ENCODE results near the gene SEC22A. TPM values are rescaled to one million over a fixed set of nuclear protein-coding genes. Genes with fewer than 3 reads are reported as not detected.
A peak's percentile ranks its signal among the peaks of the same experiment; 100 is the strongest.

Gene SEC22A
- total RNA-seq, 1 donor from 2014 or later = 26.9 TPM

DNA sequence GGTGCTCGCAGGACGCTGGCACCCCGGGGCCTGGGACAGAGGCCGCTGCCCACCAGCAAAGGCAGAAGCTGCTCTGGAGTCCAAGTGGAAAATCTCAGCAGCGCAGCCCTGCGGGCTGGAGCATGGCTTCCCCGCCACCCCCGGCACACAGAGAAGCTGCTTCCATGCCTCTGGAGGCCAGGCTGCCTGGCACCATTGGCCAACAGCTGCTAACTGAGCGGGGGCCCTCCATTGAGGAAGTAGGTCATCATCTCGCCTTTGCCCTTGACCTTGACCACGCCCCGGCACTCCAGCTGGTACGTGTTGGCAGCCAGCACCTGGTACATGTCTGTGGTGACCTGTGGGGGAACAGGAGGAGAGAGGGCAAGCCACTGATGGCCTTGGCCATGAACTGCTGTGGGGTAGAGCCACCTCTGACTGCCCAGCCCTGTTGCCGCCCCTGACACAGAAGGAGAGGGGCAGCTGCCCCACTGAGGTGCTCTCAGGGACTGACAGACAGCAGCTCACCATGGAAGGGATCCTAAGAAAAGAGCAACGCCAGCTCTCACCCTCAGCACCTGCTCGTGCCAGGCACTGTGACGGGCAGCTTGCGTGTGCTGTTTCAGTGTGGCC lies 82.8 kb downstream of the SEC22A start:
- Histone ChIP-seq H3K27me3 (ENCODE audit: control insufficient read depth, insufficient read depth, low read length) (no peaks in the 10 kb centered on the region), H3K36me3 (ENCODE audit: control insufficient read depth, insufficient read depth, low read length) (no peaks in the 10 kb centered on the region), H3K4me3 (ENCODE audit: low read depth, low read length) (no peak overlapping the region)
- TF ChIP-seq, protein P1, sequence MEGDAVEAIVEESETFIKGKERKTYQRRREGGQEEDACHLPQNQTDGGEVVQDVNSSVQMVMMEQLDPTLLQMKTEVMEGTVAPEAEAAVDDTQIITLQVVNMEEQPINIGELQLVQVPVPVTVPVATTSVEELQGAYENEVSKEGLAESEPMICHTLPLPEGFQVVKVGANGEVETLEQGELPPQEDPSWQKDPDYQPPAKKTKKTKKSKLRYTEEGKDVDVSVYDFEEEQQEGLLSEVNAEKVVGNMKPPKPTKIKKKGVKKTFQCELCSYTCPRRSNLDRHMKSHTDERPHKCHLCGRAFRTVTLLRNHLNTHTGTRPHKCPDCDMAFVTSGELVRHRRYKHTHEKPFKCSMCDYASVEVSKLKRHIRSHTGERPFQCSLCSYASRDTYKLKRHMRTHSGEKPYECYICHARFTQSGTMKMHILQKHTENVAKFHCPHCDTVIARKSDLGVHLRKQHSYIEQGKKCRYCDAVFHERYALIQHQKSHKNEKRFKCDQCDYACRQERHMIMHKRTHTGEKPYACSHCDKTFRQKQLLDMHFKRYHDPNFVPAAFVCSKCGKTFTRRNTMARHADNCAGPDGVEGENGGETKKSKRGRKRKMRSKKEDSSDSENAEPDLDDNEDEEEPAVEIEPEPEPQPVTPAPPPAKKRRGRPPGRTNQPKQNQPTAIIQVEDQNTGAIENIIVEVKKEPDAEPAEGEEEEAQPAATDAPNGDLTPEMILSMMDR (IDR thresholded peaks at IDR 0.05; ENCODE audit: insufficient read depth, low read length, poor library complexity, severe bottlenecking) = no peak
- no peak for DNase-seq (ENCODE audit: low read depth)

DNA sequence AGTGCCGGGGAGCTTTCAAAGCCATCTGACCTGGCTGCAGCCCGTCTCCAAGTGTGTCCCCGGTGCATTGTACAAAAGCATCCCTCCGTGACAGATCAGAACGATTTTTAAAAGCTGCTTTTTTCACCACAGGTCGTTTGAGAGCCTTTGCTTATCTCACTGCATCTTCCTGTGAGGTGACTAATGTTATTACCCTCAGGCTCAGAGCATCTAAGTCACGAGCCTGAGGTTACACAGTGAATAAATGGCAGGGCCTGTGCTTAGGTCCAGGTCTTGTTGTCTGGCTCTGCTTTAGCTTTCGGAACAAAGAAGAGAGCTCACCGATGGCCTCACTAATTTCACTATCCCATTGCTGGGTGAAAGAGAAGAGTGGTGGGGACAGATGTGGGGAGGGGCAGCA lies 83.3 kb downstream of the SEC22A start:
- H3K4me3 ChIP-seq (ENCODE audit: low read depth, low read length) = no peak overlapping the region
- no peak for DNase-seq (ENCODE audit: low read depth)
- no peaks in the 10 kb centered on the region for H3K27me3 ChIP-seq (ENCODE audit: control insufficient read depth, insufficient read depth, low read length)
- TF ChIP-seq, protein P1 (IDR thresholded peaks at IDR 0.05; ENCODE audit: insufficient read depth, low read length, poor library complexity, severe bottlenecking) = no peak
- H3K36me3 ChIP-seq (ENCODE audit: control insufficient read depth, insufficient read depth, low read length) = no peaks in the 10 kb centered on the region

DNA sequence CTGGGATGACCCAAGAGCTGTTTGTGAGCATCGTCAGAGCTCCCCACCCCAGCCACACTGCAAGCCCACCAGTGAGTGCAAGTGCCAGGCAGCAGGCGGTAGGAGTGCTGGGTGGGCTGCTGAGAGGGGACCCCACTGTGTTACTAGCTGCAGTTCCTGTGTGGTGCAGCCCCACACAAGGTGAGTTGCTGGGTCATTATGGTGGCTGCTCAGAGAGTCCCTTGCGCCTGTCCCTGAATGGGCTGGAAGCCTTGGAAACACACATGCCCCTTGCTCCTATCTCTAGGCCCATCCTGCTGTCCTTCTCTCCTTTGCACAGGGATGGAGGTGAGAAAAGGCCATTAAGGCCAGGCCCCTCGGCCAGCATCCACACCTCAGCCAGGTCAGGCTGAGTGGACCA lies 83.7 kb downstream of the SEC22A start:
- Histone ChIP-seq H3K27me3 (ENCODE audit: control insufficient read depth, insufficient read depth, low read length) (no peaks in the 10 kb centered on the region), H3K4me3 (ENCODE audit: low read depth, low read length) (no peak overlapping the region), H3K36me3 (ENCODE audit: control insufficient read depth, insufficient read depth, low read length) (no peaks in the 10 kb centered on the region)
- TF ChIP-seq, protein P1 (IDR thresholded peaks at IDR 0.05; ENCODE audit: insufficient read depth, low read length, poor library complexity, severe bottlenecking) = no peak
- DNase-seq (ENCODE audit: low read depth) = no peak

DNA sequence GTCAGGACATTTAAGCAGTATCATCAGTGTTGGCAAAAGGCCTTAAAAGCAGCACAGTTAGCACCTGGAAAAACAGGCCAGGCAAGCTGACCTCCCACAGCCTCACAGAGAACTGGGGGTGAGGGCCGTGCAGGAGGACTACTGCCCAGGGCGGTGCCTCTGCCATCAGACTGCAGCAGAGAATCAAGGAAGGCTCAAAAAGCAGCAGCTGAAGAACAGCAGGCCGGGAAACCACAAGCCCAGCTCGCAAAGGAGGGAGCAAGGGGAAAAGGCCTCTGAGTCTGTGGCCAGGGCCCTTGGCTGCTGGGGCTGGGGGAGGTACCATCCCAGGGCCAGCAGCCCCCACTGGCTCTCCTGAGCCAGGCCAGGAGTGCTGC lies 84.2 kb downstream of the SEC22A start:
- TF ChIP-seq, protein P1 (IDR thresholded peaks at IDR 0.05; ENCODE audit: insufficient read depth, low read length, poor library complexity, severe bottlenecking) = no peak

DNA sequence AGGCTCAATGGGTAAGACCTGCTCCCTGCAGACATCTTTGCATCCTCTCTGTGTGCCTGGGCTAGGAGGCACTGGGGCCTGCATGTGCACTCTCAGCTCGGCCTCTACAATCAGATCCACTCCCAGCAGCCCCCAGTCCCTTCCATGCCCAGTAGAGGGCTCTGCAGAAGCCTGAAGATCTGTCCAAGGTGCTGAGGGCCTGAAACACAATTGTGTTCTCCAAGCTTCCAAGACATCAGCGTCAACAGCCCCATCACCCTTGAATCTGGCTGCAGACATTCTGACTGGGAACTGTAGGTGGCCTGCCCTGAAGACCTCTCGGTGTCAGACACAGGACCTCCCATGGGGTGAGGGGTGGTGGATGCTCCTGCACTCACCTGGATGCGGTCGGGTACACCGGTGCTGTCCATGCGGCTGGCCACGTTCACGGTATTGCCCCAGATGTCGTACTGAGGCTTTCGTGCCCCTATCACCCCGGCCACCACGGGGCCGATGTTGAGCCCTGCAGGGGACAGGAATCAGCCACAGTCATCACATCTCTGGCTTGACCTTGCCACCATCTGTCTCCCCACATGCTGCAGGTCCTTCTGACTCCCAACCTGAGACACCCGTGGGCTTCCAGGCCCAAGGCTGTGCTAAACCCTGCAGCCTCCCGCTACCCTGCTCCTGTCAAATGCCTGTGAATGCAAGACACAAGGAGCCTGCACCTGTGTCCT lies 84.7 kb downstream of the SEC22A start:
- H3K4me3 ChIP-seq (ENCODE audit: low read depth, low read length) = no peak overlapping the region
- peaks cover 3% of the 10 kb centered on the region for H3K27me3 ChIP-seq (ENCODE audit: control insufficient read depth, insufficient read depth, low read length)
- peak; percentile 23 for DNase-seq (ENCODE audit: low read depth)
- TF ChIP-seq, protein P1 (IDR thresholded peaks at IDR 0.05; ENCODE audit: insufficient read depth, low read length, poor library complexity, severe bottlenecking) = peak; percentile 98
- no peaks in the 10 kb centered on the region for H3K36me3 ChIP-seq (ENCODE audit: control insufficient read depth, insufficient read depth, low read length)

More for the DNA sequence above, 84.2 kb downstream of the SEC22A start:
- DNase-seq (ENCODE audit: low read depth) = no peak
- Histone ChIP-seq H3K27me3 (ENCODE audit: control insufficient read depth, insufficient read depth, low read length) (no peaks in the 10 kb centered on the region), H3K36me3 (ENCODE audit: control insufficient read depth, insufficient read depth, low read length) (no peaks in the 10 kb centered on the region), H3K4me3 (ENCODE audit: low read depth, low read length) (no peak overlapping the region)

Data from kidney epithelial cell (primary cell).